Suppressor macrophage treated with lipopolysaccharide for 1 hour (primary cell): ENCODE data around the gene BTNL9.
"Not testable (repeated sequence)": the region's sequence is repeated elsewhere in the genome, so short reads cannot be mapped to it uniquely, and the experiment has no call there.

Source experiments
- DNase-seq, 3 donors: peaks; one replicate each; pipeline ENCODE4 v3.0.0-alpha.2; 2020 to 2022

BTNL9 gene

DNA sequence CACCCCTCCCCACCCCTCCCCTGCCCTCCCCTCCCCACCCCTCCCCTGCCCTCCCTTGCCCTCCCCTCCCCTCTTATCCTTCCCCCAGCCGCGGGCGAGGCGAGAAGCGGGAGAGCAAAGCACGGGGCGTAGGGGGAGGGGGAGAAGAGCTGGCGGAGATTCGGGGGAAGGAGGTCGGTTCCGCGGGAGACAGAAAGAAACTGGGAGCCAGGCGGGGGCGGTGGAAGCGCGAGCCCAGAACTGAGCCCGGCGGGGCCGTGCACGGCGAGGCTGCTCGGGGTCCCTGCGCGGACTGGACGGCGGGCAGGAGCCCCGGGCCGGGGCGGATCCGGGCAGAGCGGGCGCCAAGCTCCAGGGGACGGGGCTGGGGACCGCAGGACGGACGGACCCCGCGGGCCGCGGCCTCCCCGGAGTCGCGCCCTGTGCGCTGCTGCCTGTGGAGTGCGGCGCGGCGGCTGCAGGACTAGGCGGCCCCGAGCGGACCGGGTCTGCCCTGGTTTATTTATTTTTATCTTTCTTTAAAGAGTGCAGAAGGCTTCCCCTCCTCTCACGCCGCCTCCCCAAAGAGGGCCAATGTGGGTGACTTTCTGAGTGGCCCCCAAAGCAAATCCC is 61.1 kb downstream of the BTNL9 start:
- DNase-seq, result not testable (repeated sequence)

DNA sequence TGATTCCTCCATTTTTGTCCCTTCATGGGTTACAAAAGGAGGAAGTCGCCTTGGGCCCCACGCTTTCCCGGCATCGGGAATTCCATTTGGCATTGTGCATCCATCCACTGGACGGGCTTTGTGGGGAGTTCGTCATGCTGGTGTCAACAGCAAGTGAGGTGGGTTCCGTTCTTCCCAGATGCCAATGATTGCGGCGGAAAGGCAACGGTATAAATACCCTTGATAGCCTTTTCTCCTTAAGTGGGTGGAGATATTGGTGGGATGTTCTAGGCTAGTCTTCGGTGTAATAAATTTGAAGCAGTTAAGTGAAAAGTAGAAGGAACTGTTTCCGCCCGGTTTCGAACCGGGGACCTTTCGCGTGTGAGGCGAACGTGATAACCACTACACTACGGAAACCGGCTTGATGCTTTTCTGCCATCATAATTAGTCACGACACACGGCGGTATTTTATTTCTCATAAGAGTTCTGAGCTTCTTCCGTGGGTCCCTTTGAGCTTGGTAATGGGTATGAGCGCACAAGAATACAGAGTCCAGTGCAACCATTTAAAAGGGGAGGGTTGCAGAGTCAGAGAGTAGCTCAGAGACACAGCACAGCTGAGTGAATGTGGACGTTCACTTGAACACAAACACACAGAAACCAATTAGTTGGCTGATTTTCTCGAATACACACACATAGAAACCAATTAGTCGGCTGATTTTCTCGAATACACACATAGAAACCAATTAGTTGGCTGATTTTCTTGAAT is 62.0 kb downstream of the BTNL9 start:
- not testable (repeated sequence) for DNase-seq

DNA sequence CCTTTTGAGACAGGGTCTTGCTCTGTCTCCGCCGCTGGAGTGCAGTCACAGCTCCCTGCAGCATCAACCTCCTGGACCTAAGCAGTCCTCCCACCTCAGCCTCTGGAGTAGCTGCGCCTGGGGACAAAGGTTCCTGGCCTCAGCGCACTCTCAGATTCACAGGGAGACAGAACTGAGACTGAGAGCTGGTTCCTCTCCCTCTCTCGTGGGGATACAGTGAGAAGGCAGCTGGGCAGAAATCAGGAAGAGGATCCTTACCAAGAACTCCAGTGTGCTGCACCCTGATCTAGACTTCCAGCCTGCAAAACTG is 64.1 kb downstream of the BTNL9 start:
- not testable (repeated sequence) for DNase-seq

DNA sequence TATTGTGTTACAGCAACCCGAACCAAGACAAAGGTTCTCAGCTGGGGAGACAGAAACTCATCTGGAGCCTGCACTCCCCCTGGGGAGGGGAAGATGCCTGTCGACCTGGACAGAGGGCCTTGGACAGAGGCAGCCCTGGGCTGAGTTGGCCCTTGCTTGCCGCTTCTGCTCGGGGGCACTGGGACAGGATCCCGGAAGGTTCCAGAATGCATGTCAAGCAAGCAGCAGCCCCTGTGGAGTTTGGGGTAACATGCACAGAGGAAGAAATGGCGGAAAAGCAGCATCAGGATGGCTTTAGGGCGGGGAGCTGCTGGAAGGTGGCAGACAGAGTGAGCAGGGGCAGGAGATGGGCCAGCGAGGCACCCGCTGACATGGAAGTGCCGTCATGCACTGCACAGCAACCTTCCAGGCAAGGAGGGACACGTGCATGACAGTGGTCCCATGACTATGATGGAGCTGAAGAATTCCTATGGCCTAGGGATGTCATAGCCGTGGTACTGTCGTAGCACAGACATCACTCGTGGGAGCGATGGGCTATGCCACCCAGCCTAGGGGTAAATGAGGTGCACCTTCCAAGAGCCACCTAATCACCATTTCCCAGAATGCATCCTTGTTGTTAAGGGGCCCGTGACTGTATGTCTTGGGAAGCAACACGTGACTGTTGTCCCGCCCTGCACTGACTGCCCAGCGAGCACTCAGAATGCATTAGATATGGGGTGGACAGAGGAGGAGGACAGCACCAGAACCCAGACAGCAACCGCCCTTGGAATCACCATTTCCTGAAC is 64.7 kb downstream of the BTNL9 start:
- DNase-seq, result not testable (repeated sequence)

DNA sequence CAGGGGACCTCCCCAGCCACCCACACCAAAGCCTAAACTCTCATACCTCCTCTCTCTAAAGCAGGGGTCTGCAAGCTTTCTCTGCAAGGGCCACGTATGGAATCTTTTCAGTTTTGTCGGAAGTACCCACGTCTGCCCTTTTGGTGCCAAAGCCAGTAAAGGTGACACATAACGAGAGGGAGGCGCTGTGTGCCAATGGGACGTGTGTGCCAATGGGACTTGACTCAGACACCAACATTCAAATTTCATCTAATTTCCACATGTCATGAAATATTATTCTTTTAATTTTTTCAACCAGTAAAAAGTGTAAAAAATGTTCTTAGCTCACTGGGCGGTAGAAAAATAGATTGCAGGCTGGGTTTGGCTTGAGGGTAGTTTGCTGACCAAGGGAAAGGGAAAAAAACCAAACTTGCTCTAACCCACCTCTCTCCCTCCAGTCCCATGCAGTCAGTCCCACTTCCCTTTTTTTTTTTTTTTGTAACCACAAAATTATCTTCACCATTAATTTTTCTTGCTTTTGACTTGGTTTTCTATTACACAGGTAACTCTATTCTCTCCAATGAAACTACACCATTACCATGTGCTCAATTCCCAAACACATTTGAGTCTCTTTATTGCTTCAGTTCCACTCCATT is 65.4 kb downstream of the BTNL9 start:
- DNase-seq, result peak in 1 of 3 donors; percentile 14

DNA sequence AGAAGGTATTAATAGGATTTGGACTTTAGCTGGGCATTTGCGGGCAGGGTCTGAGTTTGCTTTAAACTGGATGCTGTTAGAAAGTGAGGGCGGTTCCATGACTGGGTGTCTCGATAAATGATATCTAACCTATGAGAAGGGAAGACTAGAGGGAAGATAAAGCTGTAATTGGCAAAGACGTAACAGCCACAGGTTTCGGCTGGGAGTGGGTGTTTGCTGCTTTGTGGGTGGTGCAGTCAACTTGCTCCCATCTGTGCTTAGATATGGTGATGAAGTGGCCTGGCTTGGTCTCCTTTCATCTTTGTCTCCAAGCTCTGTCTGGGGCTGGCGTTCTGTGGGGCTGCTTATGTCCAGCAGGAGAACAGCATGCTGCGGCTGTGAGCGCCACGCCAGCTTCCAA is 67.6 kb downstream of the BTNL9 start:
- no peak for DNase-seq

DNA sequence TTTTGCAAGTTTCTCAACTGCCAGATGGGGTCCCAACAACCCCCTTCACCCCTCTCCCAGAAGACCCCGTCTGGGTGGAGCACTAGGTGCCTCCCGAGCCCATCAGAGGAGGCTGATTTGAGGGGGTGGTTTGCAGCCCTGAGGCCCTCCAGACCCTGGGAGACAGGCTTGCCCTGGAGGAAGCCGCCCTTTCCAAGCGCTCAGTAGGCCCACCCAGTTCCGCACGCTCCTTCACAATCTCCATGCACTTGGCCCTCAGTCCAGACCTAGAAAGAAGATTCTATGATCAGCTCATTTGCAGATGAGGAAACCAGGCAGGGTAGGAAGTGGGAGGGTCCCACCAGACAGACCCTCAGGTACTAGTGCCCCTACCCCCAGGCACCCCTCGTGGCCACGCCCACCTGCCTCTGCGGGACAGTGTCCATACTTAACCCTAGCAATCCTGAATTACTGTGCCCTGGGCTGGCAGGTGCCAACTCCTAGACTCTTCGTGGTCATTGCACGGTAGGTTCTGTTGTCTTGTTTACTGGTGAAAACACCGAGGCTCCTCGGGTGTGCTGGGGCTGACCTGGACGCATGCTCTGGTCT is 68.6 kb downstream of the BTNL9 start:
- no peak for DNase-seq

DNA sequence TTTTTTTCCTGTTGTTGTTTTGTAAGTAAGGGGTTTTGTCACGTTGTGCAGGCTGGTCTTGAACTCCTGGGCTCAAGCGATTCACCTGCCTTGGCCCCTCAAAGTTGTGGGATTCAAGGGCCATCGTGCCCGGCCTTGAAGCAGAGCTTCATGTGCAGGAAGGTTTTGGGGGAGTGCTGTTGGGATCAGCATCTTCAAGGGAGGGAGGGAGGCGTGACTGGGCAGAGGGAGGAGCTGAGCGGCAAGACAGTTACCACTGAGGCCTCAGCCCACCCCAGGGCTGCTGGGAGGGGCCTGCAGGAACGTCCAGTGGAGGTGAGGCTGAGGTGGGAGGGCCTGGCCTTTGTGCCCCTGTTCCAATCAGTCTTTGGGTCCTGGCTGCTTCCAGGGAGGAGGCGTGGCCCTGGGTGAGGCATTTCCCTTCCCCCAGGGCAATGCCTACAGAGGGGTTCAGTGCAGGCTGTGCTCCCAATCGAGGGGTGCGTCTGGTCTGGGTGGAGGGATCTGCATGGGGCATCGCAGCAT is 69.5 kb downstream of the BTNL9 start:
- DNase-seq, result no peak

DNA sequence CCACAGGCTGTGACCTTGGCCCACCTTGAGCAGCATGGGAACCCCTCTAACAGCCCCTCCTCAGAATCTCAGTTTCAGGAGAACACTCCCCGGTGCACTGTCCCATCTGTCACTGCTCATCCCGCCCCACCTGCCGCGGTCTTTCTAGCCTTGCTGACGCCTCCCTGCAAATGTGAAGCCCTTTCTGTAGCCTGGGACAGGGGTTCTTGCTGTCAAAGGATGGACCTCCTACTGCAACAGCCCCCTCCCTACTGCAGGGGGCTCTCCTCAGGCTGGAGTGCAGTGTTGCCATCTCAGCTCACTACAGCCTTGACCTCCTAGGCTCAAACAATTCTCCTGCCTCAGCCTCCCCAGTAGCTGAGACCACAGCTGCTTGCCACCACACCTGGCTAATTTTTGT is 70.9 kb downstream of the BTNL9 start:
- no peak for DNase-seq
